ENCODE measurements around the gene CXorf51B.
"Not testable (repeated sequence)": the region's sequence is repeated elsewhere in the genome, so short reads cannot be mapped to it uniquely, and the experiment has no call there.

CXorf51B gene

DNA sequence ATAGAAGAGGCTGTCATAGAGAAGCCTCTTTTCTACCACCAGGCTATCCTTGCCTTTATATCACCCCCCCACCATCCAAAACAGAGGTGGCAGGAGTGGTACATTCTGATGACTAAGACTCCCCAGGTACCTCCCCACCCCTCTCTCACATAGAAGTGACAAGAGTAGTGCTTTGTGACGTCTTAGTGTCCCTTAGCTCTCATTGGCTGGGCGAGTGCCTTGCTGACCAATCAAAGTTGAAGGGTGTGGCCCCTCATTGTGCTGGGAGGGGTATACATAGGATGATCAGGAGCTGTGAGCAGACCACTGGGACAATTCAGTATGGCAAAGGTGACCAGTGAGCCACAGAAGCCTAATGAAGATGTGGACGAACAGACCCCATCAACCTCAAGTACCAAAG lies at the start of gene CXorf51B:
Gene CXorf51B, plus strand, starts transcription at position 301 of the 400 bp plus-strand sequence. Its CDS starts 21 bp downstream, at position 322.
- not testable (repeated sequence) for DNase-seq (ENCODE audit: low read depth); H3K4me3 ChIP-seq (ENCODE audit: low read depth, low read length)

DNA sequence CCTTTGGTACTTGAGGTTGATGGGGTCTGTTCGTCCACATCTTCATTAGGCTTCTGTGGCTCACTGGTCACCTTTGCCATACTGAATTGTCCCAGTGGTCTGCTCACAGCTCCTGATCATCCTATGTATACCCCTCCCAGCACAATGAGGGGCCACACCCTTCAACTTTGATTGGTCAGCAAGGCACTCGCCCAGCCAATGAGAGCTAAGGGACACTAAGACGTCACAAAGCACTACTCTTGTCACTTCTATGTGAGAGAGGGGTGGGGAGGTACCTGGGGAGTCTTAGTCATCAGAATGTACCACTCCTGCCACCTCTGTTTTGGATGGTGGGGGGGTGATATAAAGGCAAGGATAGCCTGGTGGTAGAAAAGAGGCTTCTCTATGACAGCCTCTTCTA lies 5.1 kb downstream of the CXorf51B start, which contains the start of gene CXorf51A:
Gene CXorf51A, minus strand, starts transcription at position 101 of the 400 bp plus-strand sequence. Its CDS starts 21 bp downstream, at position 80.
- H3K4me3 ChIP-seq (ENCODE audit: low read depth, low read length); DNase-seq (ENCODE audit: low read depth): not testable (repeated sequence)

GRCh38 chrX:146831994-146832393 lies 22.4 kb downstream of the CXorf51B start:
- TF ChIP-seq CTCF (IDR thresholded peaks at IDR 0.05; ENCODE audit: control insufficient read depth, extremely low read depth, insufficient read depth), result no peak
- DNase-seq (ENCODE audit: low read depth), result no peak
- H3K4me3 ChIP-seq (ENCODE audit: low read depth, low read length), result no peak overlapping the region

- no peak overlapping the region for H3K4me3 ChIP-seq (ENCODE audit: low read depth, low read length)
- no peak for DNase-seq (ENCODE audit: low read depth)
- no peak for TF ChIP-seq CTCF (IDR thresholded peaks at IDR 0.05; ENCODE audit: control insufficient read depth, extremely low read depth, insufficient read depth)
Observed at GRCh38 chrX:146854281-146854680, 44.7 kb downstream of the CXorf51B start.

All from LNCaP clone FGC (cell line).